Stimulated activated CD4-positive, alpha-beta T cell treated with anti-CD3 and anti-CD28 coated beads, Interleukin-1b, Interleukin-23, amount 100 ng/mL, for 24 hours (primary cell): ENCODE measurements around the gene SLC12A8.

Experiments used
- DNase-seq, 4 experiments: peaks; one replicate each; pipeline ENCODE4 v3.0.0-alpha.2; 2020; ENCODE audit warnings: low read depth in 4 of 4, low spot score in 1 of 4

The SLC12A8 gene

GRCh38 chr3:125186800-125187598 lies 25.5 kb downstream of the SLC12A8 start:
- no peak for DNase-seq

GRCh38 chr3:125186261-125186787 lies 26.2 kb downstream of the SLC12A8 start:
- no peak for DNase-seq

- DNase-seq, result no peak
Observed at GRCh38 chr3:125185805-125186204, 26.7 kb downstream of the SLC12A8 start.

GRCh38 chr3:125179884-125180240 lies 32.7 kb downstream of the SLC12A8 start:
- no peak for DNase-seq

- DNase-seq, result no peak
Observed at GRCh38 chr3:125179143-125179883, 33.2 kb downstream of the SLC12A8 start.

GRCh38 chr3:125177746-125178145 lies 34.8 kb downstream of the SLC12A8 start:
- DNase-seq, result no peak

GRCh38 chr3:125175295-125176078 lies 37.1 kb downstream of the SLC12A8 start:
- no peak for DNase-seq

- no peak for DNase-seq
Observed at GRCh38 chr3:125172346-125172745, 40.2 kb downstream of the SLC12A8 start.

GRCh38 chr3:125168711-125169393 lies 43.7 kb downstream of the SLC12A8 start:
- no peak for DNase-seq

GRCh38 chr3:125166599-125167136 lies 45.9 kb downstream of the SLC12A8 start:
- no peak for DNase-seq

GRCh38 chr3:125165948-125166553 lies 46.5 kb downstream of the SLC12A8 start:
- no peak for DNase-seq

- DNase-seq, result no peak
Observed at GRCh38 chr3:125165189-125165947, 47.2 kb downstream of the SLC12A8 start.

- no peak for DNase-seq
Observed at GRCh38 chr3:125163739-125164601, 48.6 kb downstream of the SLC12A8 start.

- no peak for DNase-seq
Observed at GRCh38 chr3:125161607-125162219, 50.8 kb downstream of the SLC12A8 start.

- no peak for DNase-seq
Observed at GRCh38 chr3:125160606-125161371, 51.8 kb downstream of the SLC12A8 start.

GRCh38 chr3:125157183-125157582 lies 55.4 kb downstream of the SLC12A8 start:
- no peak for DNase-seq

- no peak for DNase-seq
Observed at GRCh38 chr3:125156456-125156855, 56.1 kb downstream of the SLC12A8 start.
